NCI-H345 treated with DMSO at 0.1 percent for 48 hours (cell line): ENCODE data around the gene CDSN.
"Not testable (repeated sequence)": the region's sequence is repeated elsewhere in the genome, so short reads cannot be mapped to it uniquely, and the experiment has no call there.

Source experiments
- DNase-seq: peaks from one replicate; lab custom pipeline; 2025; ENCODE audit not compliant: unreplicated experiment; lab: John Stamatoyannopoulos, UW

The CDSN gene, protein sequence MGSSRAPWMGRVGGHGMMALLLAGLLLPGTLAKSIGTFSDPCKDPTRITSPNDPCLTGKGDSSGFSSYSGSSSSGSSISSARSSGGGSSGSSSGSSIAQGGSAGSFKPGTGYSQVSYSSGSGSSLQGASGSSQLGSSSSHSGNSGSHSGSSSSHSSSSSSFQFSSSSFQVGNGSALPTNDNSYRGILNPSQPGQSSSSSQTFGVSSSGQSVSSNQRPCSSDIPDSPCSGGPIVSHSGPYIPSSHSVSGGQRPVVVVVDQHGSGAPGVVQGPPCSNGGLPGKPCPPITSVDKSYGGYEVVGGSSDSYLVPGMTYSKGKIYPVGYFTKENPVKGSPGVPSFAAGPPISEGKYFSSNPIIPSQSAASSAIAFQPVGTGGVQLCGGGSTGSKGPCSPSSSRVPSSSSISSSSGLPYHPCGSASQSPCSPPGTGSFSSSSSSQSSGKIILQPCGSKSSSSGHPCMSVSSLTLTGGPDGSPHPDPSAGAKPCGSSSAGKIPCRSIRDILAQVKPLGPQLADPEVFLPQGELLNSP

GRCh38 chr6:31120151-31120915, at the start of gene CDSN:
CDSN (minus strand) TSS chr6:31120446; CDS start chr6:31120419, 27 bp downstream.
- DNase-seq, result no peak

DNA sequence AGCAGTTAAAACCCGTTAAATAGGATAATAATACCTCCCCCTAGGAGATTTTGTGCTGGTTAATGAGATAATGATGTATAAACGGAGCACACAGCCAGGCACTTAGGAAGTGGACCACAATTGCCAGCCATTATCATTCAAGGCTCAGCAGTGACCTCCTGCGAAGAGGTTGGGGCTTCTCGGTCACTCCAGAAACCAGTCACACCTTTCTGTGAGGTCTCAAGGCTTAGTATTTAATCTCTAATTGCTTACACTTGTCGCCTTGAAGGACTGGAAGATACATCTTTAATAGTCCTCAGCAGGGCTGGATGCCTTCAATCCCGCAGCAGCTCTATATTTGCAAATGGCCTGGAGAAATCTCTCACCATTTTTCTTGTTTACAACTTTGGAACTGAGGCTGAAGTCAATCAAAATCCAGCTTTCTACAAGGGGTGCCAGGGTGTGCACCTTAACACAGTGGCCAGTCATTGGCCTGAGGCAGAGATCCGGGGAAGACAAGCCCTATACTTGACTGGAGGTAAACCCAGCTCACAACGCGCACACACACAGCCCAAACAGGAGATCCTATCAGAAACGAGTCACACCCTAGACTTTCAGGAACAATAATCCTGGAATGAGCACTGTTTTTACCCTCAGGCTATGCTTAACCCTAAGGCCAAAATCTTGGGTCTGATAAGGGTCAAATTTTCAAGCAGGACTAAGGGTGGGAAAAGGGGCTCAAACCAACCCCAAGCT, 49.0 kb upstream of the CDSN start:
- no peak for DNase-seq

- no peak for DNase-seq
These were observed 48.4 kb upstream of the CDSN start for GRCh38 chr6:31168606-31169005.

- DNase-seq, result no peak
These were observed 45.7 kb upstream of the CDSN start for GRCh38 chr6:31165986-31166385.

- DNase-seq, result not testable (repeated sequence)
These were observed 45.0 kb upstream of the CDSN start for GRCh38 chr6:31165064-31165832.

GRCh38 chr6:31164475-31165063, 44.3 kb upstream of the CDSN start:
- not testable (repeated sequence) for DNase-seq

- no peak for DNase-seq
These were observed 43.7 kb upstream of the CDSN start for GRCh38 chr6:31163922-31164321.

GRCh38 chr6:31162463-31163165, 42.4 kb upstream of the CDSN start:
- no peak for DNase-seq

- no peak for DNase-seq
These were observed 41.2 kb upstream of the CDSN start for GRCh38 chr6:31161216-31162126.

DNA sequence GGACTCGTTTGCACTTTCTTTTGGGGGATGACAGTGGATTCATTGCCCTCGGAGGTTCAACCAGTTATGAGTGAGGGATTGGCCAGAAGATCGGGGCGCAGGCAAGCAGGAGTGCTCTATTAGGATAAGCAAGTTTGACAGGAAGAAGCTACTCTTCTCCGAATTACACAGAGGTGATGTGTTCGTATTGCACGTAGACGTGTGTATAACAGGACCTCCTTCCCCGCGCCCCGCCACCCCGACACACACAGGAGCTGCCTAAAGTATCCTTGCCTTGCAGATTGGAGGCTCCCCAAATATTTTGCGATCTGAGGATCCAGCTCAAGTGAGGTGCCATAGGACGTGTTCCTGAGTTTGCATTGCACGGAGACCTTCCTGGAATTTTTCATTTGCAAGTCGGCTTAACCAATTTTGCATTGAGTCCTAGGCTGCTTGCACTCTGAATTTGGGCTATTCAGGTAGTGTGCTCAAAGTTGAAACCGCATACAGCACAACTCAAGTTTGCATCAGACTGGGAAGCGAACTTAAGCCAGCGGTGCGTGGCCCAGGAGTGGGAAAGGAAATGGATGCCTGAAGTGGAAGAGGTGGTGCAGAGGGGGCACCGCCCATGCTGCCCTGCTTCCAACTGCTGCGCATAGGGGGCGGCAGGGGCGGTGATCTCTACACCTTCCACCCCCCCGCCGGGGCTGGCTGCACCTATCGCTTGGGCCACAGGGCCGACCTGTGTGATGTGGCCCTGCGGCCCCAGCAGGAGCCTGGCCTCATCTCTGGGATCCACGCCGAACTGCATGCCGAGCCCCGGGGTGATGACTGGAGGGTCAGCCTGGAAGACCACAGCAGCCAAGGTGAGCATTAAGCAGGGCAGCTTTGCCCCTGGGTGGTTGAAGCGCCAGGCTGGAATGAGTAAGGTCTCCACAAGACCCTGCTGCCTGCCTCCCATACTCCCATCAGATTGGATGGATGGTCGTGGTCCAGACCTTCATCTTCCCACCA, 38.9 kb upstream of the CDSN start:
- no peak for DNase-seq

DNA sequence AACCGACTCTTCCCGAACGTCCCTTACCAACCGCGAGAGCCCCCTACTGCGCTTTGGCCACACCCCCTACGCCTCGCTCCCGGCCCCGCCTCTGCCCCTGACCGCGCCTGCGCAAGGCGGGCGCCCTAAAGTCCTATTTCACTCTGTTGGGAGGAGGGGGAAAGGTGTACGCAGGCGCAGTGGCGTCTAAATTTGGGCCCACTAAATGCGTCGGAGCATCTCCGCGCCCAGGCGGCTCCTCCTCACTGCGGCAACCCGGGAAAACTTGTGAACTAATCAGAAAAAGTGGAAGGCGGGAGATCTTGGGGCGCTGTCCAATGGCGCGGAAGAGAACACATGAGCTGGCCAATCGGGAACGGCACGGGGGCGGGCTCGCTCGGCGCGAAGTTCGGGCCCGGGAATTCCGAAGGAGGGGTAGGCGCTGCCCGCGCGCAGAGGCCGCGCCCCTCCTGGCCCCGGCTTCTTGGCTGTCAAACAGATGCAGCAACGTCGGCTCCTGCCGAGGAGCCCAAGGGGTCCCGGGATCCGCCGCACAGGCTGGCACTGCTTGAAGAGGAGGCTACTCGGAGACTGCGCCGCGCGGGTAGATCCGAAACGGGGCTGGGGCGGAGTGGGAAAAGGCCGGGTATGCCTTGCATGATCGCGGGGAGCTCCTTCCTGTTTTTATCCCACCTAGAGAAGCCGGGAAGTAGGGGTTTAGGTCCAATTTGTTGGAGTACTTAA, 38.1 kb upstream of the CDSN start, which contains the start of gene TCF19:
Gene TCF19, plus strand, starts transcription at position 450 of the 723 bp plus-strand sequence. CDS start 881 bp downstream, outside the sequence.
- DNase-seq, result peak; percentile 97

DNA sequence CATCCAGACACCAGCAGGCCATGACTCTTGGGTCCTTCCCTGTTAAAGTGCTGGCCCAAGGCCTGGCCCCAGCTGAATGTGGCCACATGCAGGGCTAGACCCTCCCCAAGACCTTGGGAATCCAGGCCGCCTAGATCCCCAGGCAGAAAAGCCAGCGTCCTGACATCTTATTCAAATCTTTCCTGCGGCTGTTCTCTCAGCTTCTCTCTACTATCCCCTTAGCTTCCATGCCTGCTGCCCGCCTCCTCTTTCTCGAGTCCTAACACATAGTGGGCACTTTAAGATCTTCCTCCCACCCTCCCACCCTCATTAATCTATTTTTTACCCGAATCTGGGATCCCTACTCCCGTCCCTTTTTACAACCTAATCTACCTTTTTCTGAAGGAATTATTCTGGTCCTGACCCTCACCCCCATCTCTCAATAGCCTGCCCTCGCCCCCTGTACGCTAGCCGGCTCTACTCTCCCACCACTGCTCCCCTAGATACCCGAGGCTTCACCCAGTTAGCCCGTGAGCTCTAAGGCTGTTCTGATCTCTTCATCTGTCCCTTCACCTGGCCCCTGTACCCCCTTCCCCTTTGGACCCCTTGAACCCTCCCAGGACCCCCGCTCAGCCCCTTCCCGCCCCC, 37.4 kb upstream of the CDSN start, which contains the start of gene CCHCR1:
Gene CCHCR1, minus strand, starts transcription at position 290 of the 627 bp plus-strand sequence. Its CDS starts 202 bp downstream, at position 88.
- no peak for DNase-seq

- DNase-seq, result no peak
These were observed 36.4 kb upstream of the CDSN start for GRCh38 chr6:31156641-31157040.

- DNase-seq, result no peak
These were observed 34.2 kb upstream of the CDSN start for GRCh38 chr6:31154436-31154835.

GRCh38 chr6:31152781-31153180, 32.5 kb upstream of the CDSN start:
- no peak for DNase-seq
